Naive thymus-derived CD4-positive, alpha-beta T cell (primary cell): ENCODE results near the gene MARVELD1. TPM values are rescaled to one million over a fixed set of nuclear protein-coding genes. Genes with fewer than 3 reads are reported as not detected.
"Not testable (repeated sequence)": the region's sequence is repeated elsewhere in the genome, so short reads cannot be mapped to it uniquely, and the experiment has no call there.

Source experiments
- ATAC-seq: fragments of 150-1000 bp; cut with Tn5 transposase; 2 replicates; pipeline ENCODE4 v1.10.0; 2021; ENCODE audit warnings: mild to moderate bottlenecking, moderate library complexity
- CTCF ChIA-PET: fragments of 350-600 bp; sonication (Branson Sonifier 250); formaldehyde crosslinking; loops from one replicate; lab custom pipeline; 2021; ENCODE audit warnings: antibody characterized with exemption; lab: Charles Lee
- POLR2A ChIA-PET: fragments of 350-600 bp; sonication (Branson Sonifier 250); formaldehyde crosslinking; loops from one replicate; lab custom pipeline; 2021; ENCODE audit warnings: antibody characterized with exemption, inconsistent platforms; lab: Charles Lee
- DNase-seq, 9 donors: peaks; one replicate each; pipeline versions ENCODE4 v3.0.0 to v3.0.0-alpha.2; 2020 to 2022; ENCODE audit warnings: mixed read lengths in 1 of 9
- H3K27ac ChIP-seq: one replicate; pipeline ENCODE4 v1.7.0; 2013; ENCODE audit warnings: mild to moderate bottlenecking, low read depth, low read length, moderate library complexity
- H3K27me3 ChIP-seq, 2 donors: one replicate each; pipeline ENCODE4 v1.7.0; 2013; ENCODE audit warnings: low read length in 2 of 2, mild to moderate bottlenecking in 2 of 2, moderate library complexity in 2 of 2; ENCODE audit not compliant: control insufficient read depth in 2 of 2, insufficient read depth in 2 of 2
- H3K36me3 ChIP-seq, 3 experiments: 1 replicate in 2 of 3; 2 replicates in 1 of 3; pipeline ENCODE4 v1.7.0; 2013; ENCODE audit warnings: low read length in 3 of 3, mild to moderate bottlenecking in 3 of 3, moderate library complexity in 1 of 3; ENCODE audit not compliant: insufficient read depth in 3 of 3, control insufficient read depth in 2 of 3
- H3K4me1 ChIP-seq, 2 donors: one replicate each; pipeline ENCODE4 v1.7.0; 2013; ENCODE audit warnings: low read length in 2 of 2, mild to moderate bottlenecking in 2 of 2, moderate library complexity in 1 of 2; ENCODE audit not compliant: control insufficient read depth in 2 of 2, insufficient read depth in 2 of 2
- H3K4me3 ChIP-seq: 2 replicates; pipeline ENCODE4 v1.7.0; 2013; ENCODE audit warnings: mild to moderate bottlenecking, low read length
- H3K9me3 ChIP-seq, 3 experiments: 1 replicate in 2 of 3; 2 replicates in 1 of 3; pipeline ENCODE4 v1.7.0; 2013; ENCODE audit warnings: low read length in 3 of 3; ENCODE audit not compliant: control insufficient read depth in 2 of 3
- H3K27ac Mint-ChIP-seq, 9 donors: one replicate each; pipeline ENCODE4 v1.8.0; 2020 to 2022; ENCODE audit warnings: mixed read lengths in 9 of 9, mild to moderate bottlenecking in 8 of 9, moderate library complexity in 5 of 9, inconsistent platforms in 2 of 9
- H3K27me3 Mint-ChIP-seq, 5 donors: one replicate each; pipeline ENCODE4 v1.8.0; 2021 to 2022; ENCODE audit warnings: mixed read lengths in 5 of 5, mild to moderate bottlenecking in 1 of 5
- H3K36me3 Mint-ChIP-seq, 5 donors: one replicate each; pipeline ENCODE4 v1.8.0; 2020 to 2022; ENCODE audit warnings: mixed read lengths in 5 of 5, mild to moderate bottlenecking in 3 of 5, inconsistent platforms in 1 of 5
- H3K4me1 Mint-ChIP-seq, 7 donors: one replicate each; pipeline ENCODE4 v1.8.0; 2020 to 2022; ENCODE audit warnings: mixed read lengths in 7 of 7, mild to moderate bottlenecking in 3 of 7, inconsistent platforms in 1 of 7
- H3K4me3 Mint-ChIP-seq, 10 donors: one replicate each; pipeline ENCODE4 v1.8.0; 2020 to 2022; ENCODE audit warnings: mild to moderate bottlenecking in 10 of 10, mixed read lengths in 10 of 10, moderate library complexity in 6 of 10, inconsistent platforms in 2 of 10
- H3K9me3 Mint-ChIP-seq, 11 donors: one replicate each; pipeline ENCODE4 v1.8.0; 2020 to 2022; ENCODE audit warnings: mixed read lengths in 11 of 11, mild to moderate bottlenecking in 4 of 11, inconsistent platforms in 1 of 11, moderate library complexity in 1 of 11
- intact Hi-C, 2 donors: fragments of 100-400 bp; cut with micrococcal nuclease; formaldehyde crosslinking; loops; one replicate each; pipeline ENCODE4 v1.15.1; 2023
- polyA plus RNA-seq, 2 donors: library from polyadenylated mRNA; unstranded; fragments of 300-500 nt; fragmentation: Illumina TruSeq; gene quantifications; one replicate each; pipeline ENCODE4 v1.2.3, GENCODE V29; 2021
- total RNA-seq, 6 experiments: library from RNA in 5 of 6; stranded (reverse) in 5 of 6; gene quantifications; 1 replicate in 5 of 6; 2 replicates in 1 of 6; pipeline ENCODE4 v1.2.3 and lab custom pipeline; 2021 to 2026

The MARVELD1 gene
- total and polyA plus RNA-seq, 7 experiments from 2014 or later = 0.07 to 5.0 (median 1.1) TPM

DNA sequence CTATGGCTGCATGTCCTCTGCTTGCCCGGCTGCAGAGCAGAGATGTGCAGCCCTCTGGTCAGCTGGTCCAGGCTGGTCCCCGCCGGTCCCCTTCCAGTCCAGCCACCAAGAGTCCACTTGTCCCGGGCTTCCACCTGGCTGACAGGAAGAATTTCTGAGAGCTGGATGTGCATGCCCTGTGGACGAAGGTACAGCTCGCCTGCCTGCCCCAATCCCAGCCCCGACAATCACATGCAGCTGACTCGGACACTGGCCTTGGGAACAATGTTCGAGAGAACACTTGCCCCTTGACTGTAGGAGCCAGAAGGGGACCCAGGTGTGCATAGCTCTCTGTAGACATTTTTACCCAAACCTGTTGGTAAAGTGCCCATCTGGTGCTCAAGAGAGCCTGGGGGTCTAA, 38.3 kb upstream of the MARVELD1 start:
- H3K27ac ChIP-seq = no peak overlapping the region
- Mint-ChIP-seq H3K4me1 (peaks cover 0 to 16% (median 0%) of the 10 kb centered on the region in 7 donors), H3K27me3 (no peaks in the 10 kb centered on the region), H3K36me3 (peaks cover 0 to 30% (median 0%) of the 10 kb centered on the region in 5 donors), H3K9me3 (no peaks in the 10 kb centered on the region), H3K27ac (no peak overlapping the region), H3K4me3 (no peak overlapping the region)
- H3K27me3 ChIP-seq = no peaks in the 10 kb centered on the region
- ATAC-seq = no peak
- no peaks in the 10 kb centered on the region for H3K4me1 ChIP-seq
- H3K4me3 ChIP-seq = no peak overlapping the region
- no peaks in the 10 kb centered on the region for H3K9me3 ChIP-seq
- POLR2A ChIA-PET = no interaction called here
- no peak for DNase-seq
- intact Hi-C loops = no loop called here
- H3K36me3 ChIP-seq = peaks cover 0 to 34% (median 5%) of the 10 kb centered on the region in 3 experiments
- CTCF ChIA-PET = interaction anchor here (0.6 to 7.9 kb wide), 5 partner anchors 12 to 121 kb away, joined by 5 to 90 read pairs (median 8); partner anchors contain the start of genes AVPI1 and ZFYVE27

DNA sequence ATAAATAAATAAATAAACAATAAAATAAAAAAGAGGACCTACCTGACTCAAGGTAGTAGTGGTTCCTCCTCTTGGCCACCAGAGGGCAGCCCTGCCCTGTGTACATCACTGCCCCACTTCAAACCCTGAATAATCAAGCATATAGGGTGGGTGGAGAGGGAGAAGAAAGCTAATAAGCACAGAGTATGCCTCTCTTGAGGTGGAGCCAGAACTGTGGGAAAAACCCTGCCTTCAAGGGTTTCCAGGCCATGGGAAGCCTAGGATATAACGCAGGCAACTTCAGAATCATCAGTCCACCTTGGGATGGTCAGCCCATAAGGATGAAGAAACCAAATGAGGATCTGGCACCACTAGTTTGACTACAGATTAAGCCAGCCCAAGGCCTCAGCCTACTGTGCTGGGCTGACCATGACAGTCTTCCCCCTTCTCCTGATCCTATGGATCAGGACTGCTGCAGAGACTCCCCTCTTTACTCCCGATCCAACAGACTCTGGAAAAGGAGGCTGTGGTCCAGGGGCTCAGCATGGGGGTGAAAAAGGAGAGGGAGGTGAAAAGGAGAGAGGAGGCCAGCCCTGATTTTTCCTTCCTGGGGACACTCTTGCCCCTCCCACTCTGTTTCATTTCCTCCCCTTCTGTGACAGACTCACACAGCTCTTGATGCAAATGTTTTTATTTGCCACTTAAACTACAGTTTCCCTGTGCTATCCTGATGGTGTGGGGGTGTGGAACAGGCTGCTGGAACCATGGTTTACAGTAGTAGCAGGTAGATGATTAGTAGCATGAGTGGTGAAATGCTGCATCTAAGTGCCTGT, 36.6 kb upstream of the MARVELD1 start:
- ATAC-seq (peak; percentile 90), DNase-seq (peak; percentile 35 to 60 (median 48))
- intact Hi-C loops = loop anchor here (1.0 kb wide), 8 partner anchors 10 to 368 kb away; partner anchors contain the start of genes AVPI1 (in 2 of the 2) and ZFYVE27 (in 1 of the 2)
- no peaks in the 10 kb centered on the region for H3K27me3 Mint-ChIP-seq
- H3K4me1 ChIP-seq = no peaks in the 10 kb centered on the region
- H3K36me3 Mint-ChIP-seq = peaks cover 0 to 22% (median 0%) of the 10 kb centered on the region in 5 donors
- ChIA-PET CTCF (interaction anchor here (0.7 to 7.9 kb wide), 9 partner anchors 11 to 191 kb away, joined by 3 to 90 read pairs (median 4); partner anchors contain the start of genes AVPI1 and ZFYVE27), POLR2A (interaction anchor here (0.8 to 3.0 kb wide), 4 partner anchors 10 to 59 kb away, joined by 3 to 14 read pairs (median 8); partner anchors contain the start of genes AVPI1 and ZFYVE27)
- H3K4me3 Mint-ChIP-seq = no peak overlapping the region
- no peaks in the 10 kb centered on the region for H3K27me3 ChIP-seq
- no peak overlapping the region for H3K27ac ChIP-seq
- H3K4me3 ChIP-seq = no peak overlapping the region
- no peaks in the 10 kb centered on the region for H3K9me3 Mint-ChIP-seq
- H3K9me3 ChIP-seq = no peaks in the 10 kb centered on the region
- peaks cover 0 to 34% (median 5%) of the 10 kb centered on the region in 3 experiments for H3K36me3 ChIP-seq
- H3K4me1 Mint-ChIP-seq = peaks cover 0 to 16% (median 0%) of the 10 kb centered on the region in 7 donors
- peak overlapping the region in 1 of 9 donors; percentile 13 for H3K27ac Mint-ChIP-seq

DNA sequence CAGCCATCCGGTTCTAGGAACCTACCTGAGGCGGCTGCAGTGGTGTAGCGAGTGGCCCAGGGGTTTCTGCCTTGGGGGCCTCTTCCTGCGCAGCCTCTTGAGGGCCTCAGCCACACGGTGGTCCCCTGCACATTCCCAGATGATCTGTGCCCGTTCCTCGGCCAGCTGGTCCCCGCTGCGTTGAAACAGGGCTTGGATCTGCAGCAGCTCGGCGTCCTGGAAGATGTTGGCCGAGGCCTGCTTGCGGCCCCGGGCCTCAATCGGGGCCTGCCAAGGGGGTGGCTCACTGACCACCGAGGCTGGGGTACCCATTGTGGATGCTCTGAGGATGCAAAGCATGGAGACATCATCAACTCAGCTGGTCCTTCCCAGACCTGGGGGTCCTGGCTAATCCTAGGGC, 33.9 kb upstream of the MARVELD1 start:
- H3K27me3 Mint-ChIP-seq = no peaks in the 10 kb centered on the region
- Histone ChIP-seq H3K4me1 (no peaks in the 10 kb centered on the region), H3K27ac (no peak overlapping the region), H3K36me3 (peaks cover 0 to 22% (median 0%) of the 10 kb centered on the region in 3 experiments), H3K4me3 (no peak overlapping the region), H3K27me3 (no peaks in the 10 kb centered on the region), H3K9me3 (no peaks in the 10 kb centered on the region)
- H3K4me1 Mint-ChIP-seq = peaks cover 0 to 7% (median 4%) of the 10 kb centered on the region in 7 donors
- ChIA-PET POLR2A (no interaction called here), CTCF (interaction anchor here (0.7 to 7.9 kb wide), 3 partner anchors 39 to 371 kb away, joined by 4 to 90 read pairs (median 5); partner anchors contain the start of gene ZFYVE27)
- H3K27ac Mint-ChIP-seq = no peak overlapping the region
- no peak for ATAC-seq
- no peaks in the 10 kb centered on the region for H3K9me3 Mint-ChIP-seq
- H3K4me3 Mint-ChIP-seq = no peak overlapping the region
- DNase-seq = no peak
- intact Hi-C loops = no loop called here
- peaks cover 0 to 10% (median 0%) of the 10 kb centered on the region in 5 donors for H3K36me3 Mint-ChIP-seq

DNA sequence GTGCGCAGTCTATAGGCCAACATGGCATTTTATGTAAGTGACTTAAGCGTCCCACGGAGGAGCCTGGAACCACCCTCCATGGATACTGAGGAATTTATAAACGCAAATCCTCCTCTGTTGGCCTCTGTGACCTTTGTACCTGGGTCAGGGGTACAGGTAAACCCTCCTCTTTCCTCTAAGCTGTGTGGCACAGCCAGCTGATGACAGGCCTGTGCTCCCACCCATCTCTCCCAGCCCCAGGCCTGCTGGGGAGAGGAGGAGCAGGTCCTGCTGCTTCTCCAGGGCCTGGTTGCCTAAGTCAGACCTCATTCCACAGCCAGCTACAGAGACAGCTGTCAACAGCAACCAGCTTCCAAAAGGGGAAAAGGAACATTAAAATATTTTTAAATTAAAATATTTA, 31.5 kb upstream of the MARVELD1 start:
- Histone ChIP-seq H3K27me3 (no peaks in the 10 kb centered on the region), H3K4me1 (peaks cover 0 to 18% of the 10 kb centered on the region in 2 donors), H3K4me3 (no peak overlapping the region), H3K9me3 (no peaks in the 10 kb centered on the region), H3K27ac (no peak overlapping the region), H3K36me3 (peaks cover 0 to 8% (median 0%) of the 10 kb centered on the region in 3 experiments)
- POLR2A ChIA-PET = interaction anchor here (2.9 kb wide), 1 partner anchor 54 kb away, joined by 13 read pairs; the partner anchor contains the start of gene ZFYVE27
- Mint-ChIP-seq H3K4me1 (peaks cover 6 to 19% (median 9%) of the 10 kb centered on the region in 7 donors), H3K9me3 (no peaks in the 10 kb centered on the region), H3K4me3 (no peak overlapping the region), H3K27me3 (no peaks in the 10 kb centered on the region), H3K27ac (no peak overlapping the region), H3K36me3 (no peaks in the 10 kb centered on the region)
- no peak for ATAC-seq
- intact Hi-C loops = no loop called here
- no peak for DNase-seq
- CTCF ChIA-PET = interaction anchor here (1.0 kb wide), 3 partner anchors 26 to 54 kb away, joined by 3 to 4 read pairs (median 3); no protein-coding TSS in a partner anchor

DNA sequence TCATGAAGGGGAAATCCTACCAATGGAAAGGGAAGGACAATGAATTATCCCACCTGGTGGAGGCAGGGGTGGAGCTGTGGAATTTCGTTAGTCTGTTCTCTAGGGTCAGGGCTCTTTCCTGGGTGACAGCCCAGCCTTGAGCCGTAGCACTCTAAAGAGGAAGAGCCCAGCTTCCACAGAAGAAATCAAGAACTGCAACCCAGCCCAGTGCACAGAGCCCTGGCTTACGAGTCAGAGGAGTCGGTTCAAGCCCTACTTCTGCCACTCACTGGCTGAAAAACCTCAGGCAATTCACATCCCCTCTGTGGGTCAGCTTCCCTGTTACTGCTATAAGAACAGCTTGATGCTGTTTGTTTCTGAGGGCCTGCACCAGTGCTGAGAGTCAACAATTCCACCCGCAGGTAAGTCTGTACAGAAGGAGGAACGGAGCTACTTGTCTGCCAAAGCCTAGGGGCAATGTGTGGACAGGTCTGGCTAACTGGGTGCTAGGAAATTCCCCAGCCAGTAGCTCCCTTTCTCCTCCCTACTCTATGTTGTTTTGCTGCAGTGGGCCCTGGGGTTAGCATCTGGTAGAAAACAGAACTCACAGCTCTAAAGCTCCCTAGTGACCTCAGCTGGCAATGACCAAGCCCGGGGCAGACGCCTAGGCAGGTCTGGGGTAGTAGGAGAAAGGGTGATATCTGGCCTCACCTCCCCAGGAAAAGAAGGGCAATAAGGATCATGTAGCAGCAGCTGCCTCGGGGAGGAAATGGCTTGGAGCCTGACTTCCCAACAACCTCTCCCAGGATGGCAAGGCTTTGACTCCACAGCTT, 29.8 kb upstream of the MARVELD1 start:
- H3K27ac ChIP-seq = no peak overlapping the region
- Mint-ChIP-seq H3K4me1 (peaks cover 15 to 30% (median 19%) of the 10 kb centered on the region in 7 donors), H3K27ac (no peak overlapping the region), H3K9me3 (peaks cover 0 to 1% (median 0%) of the 10 kb centered on the region in 11 donors), H3K4me3 (no peak overlapping the region), H3K27me3 (no peaks in the 10 kb centered on the region), H3K36me3 (no peaks in the 10 kb centered on the region)
- H3K4me3 ChIP-seq = no peak overlapping the region
- H3K36me3 ChIP-seq = no peaks in the 10 kb centered on the region
- DNase-seq (no peak), ATAC-seq (no peak)
- H3K4me1 ChIP-seq = peaks cover 5 to 25% of the 10 kb centered on the region in 2 donors
- ChIA-PET CTCF (interaction anchor here (0.9 to 1.5 kb wide), 5 partner anchors 12 to 61 kb away, joined by 3 to 4 read pairs (median 4); no protein-coding TSS in a partner anchor), POLR2A (interaction anchor here (2.9 kb wide), 1 partner anchor 53 kb away, joined by 13 read pairs; the partner anchor contains the start of gene ZFYVE27)
- intact Hi-C loops = no loop called here
- no peaks in the 10 kb centered on the region for H3K27me3 ChIP-seq
- H3K9me3 ChIP-seq = no peaks in the 10 kb centered on the region

DNA sequence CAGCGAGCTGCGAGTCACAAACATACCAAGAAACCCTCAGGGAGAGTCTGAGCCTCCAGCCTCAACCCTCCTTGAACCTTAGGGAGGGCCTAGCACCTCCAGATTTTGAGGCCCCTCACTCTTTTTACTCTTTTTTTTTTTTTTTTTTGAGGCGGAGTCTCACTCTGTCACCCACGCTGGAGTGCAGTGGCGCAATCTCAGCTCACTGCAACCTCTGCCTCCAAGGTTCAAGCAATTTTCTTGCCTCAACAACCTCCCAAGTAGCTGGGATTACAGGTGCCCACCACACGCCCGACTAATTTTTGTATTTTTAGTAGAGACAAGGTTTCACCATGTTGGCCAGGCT, 29.2 kb upstream of the MARVELD1 start:
- H3K27me3 Mint-ChIP-seq, DNase-seq, H3K9me3 ChIP-seq, H3K9me3 Mint-ChIP-seq, ATAC-seq, H3K36me3 ChIP-seq, H3K4me3 ChIP-seq, H3K36me3 Mint-ChIP-seq, H3K4me3 Mint-ChIP-seq, H3K27me3 ChIP-seq, intact Hi-C loops, H3K27ac Mint-ChIP-seq, H3K27ac ChIP-seq: not testable (repeated sequence)
- ChIA-PET POLR2A (interaction anchor here (2.9 kb wide), 1 partner anchor 52 kb away, joined by 13 read pairs; the partner anchor contains the start of gene ZFYVE27), CTCF (interaction anchor here (0.9 to 1.5 kb wide), 4 partner anchors 11 to 52 kb away, joined by 4 read pairs; no protein-coding TSS in a partner anchor)
- H3K4me1 Mint-ChIP-seq = peaks cover 15 to 30% (median 19%) of the 10 kb centered on the region in 7 donors
- H3K4me1 ChIP-seq = peaks cover 5 to 25% of the 10 kb centered on the region in 2 donors
